C4-2B (cell line): Measurements from ENCODE around the gene TMEM191C.
"Not testable (repeated sequence)": the region's sequence is repeated elsewhere in the genome, so short reads cannot be mapped to it uniquely, and the experiment has no call there.

ENCODE experiments used
- H3K27ac ChIP-seq: fragments of 450-650 bp; 2 replicates; pipeline ENCODE4 v1.5.1; 2017
- CTCF ChIP-seq: fragments of 450-650 bp; conservative IDR thresholded peaks from 2 replicates; pipeline ENCODE4 v1.5.1; 2017; ENCODE audit warnings: mild to moderate bottlenecking
- ZFX ChIP-seq: fragments of 450-650 bp; IDR thresholded peaks from 2 replicates; pipeline ENCODE4 v1.6.1; 2017

TMEM191C gene

GRCh38 chr22:21455334-21456089, 11.7 kb upstream of the TMEM191C start:
- H3K27ac ChIP-seq: no peak overlapping the region
- TF ChIP-seq CTCF (no peak), ZFX (no peak)

- no peak overlapping the region for H3K27ac ChIP-seq
- no peak for TF ChIP-seq ZFX
- no peak for TF ChIP-seq CTCF
Measured at GRCh38 chr22:21457023-21457787, 10.0 kb upstream of the TMEM191C start.

GRCh38 chr22:21462672-21463071, 4.5 kb upstream of the TMEM191C start:
- H3K27ac ChIP-seq: not testable (repeated sequence)

- not testable (repeated sequence) for H3K27ac ChIP-seq
Measured at GRCh38 chr22:21468194-21469096, 1.3 kb downstream of the TMEM191C start.

GRCh38 chr22:21469097-21469994, 2.2 kb downstream of the TMEM191C start:
- H3K27ac ChIP-seq: not testable (repeated sequence)

GRCh38 chr22:21472984-21473383, 5.8 kb downstream of the TMEM191C start:
- H3K27ac ChIP-seq: not testable (repeated sequence)

GRCh38 chr22:21473664-21474063, 6.5 kb downstream of the TMEM191C start:
- not testable (repeated sequence) for H3K27ac ChIP-seq

- H3K27ac ChIP-seq: not testable (repeated sequence)
Measured at GRCh38 chr22:21484039-21484438, 16.9 kb downstream of the TMEM191C start.

GRCh38 chr22:21487723-21488122, 20.5 kb downstream of the TMEM191C start:
- not testable (repeated sequence) for H3K27ac ChIP-seq

GRCh38 chr22:21489149-21489680, 22.0 kb downstream of the TMEM191C start:
- H3K27ac ChIP-seq: not testable (repeated sequence)

- not testable (repeated sequence) for H3K27ac ChIP-seq
Measured at GRCh38 chr22:21490556-21490955, 23.4 kb downstream of the TMEM191C start.

- not testable (repeated sequence) for H3K27ac ChIP-seq
Measured at GRCh38 chr22:21492271-21492670, 25.1 kb downstream of the TMEM191C start.

GRCh38 chr22:21493789-21494782, 26.9 kb downstream of the TMEM191C start:
- H3K27ac ChIP-seq: not testable (repeated sequence)

GRCh38 chr22:21497984-21498383, 30.8 kb downstream of the TMEM191C start:
- not testable (repeated sequence) for H3K27ac ChIP-seq

GRCh38 chr22:21498489-21498888, 31.3 kb downstream of the TMEM191C start:
- H3K27ac ChIP-seq: not testable (repeated sequence)
